Stimulated activated CD4-positive, alpha-beta T cell treated with anti-CD3 and anti-CD28 coated beads, Interleukin-4, amount 100 ng/mL, for 24 hours (primary cell): Measurements from ENCODE around the gene MS4A6A.
"Not testable (repeated sequence)": the region's sequence is repeated elsewhere in the genome, so short reads cannot be mapped to it uniquely, and the experiment has no call there.

Experiments used
- DNase-seq: peaks from one replicate; pipeline ENCODE4 v3.0.0-alpha.2; 2020

The MS4A6A gene, protein sequence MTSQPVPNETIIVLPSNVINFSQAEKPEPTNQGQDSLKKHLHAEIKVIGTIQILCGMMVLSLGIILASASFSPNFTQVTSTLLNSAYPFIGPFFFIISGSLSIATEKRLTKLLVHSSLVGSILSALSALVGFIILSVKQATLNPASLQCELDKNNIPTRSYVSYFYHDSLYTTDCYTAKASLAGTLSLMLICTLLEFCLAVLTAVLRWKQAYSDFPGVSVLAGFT

DNA sequence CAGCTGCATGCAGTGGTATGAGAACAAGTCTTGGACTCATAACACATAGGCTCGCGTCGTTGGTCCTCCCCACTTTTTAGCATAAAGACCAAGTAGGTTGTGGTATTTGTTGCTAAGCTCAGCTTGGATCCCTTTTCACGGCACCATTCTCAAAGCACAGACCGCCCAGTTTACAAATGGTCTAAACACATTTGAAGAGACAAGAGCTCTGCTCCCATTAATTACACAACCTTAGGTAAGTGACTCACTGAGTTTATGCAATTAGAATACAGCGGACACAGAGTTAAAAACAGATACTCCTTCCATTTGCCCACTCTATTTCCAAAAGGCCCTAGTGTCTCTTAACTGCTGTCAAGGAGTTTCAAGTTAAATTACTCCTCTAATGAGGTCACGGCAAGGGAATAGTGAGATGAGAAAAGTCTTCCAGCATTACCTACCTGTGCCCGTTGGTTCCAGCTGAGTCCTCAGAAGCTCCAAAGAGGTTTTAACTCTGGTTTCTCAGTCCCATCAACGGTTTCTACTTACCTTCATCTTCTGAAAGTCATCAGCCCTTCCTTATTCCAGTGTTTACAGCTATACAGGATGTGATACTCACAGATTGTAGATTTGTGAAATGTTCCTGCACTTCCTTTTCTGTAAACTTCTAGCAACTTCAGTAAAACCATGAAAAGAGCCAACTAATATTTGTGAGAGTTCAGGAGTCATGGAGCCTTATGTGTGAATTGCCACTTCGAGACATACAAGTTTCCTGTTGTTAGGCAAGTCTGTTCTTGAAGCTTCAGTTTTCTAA is at the start of gene MS4A6A:
TSS of gene MS4A6A (minus strand) at position 543 of the 790 bp plus-strand sequence. CDS start 1,356 bp downstream, outside the sequence.
- no peak for DNase-seq

DNA sequence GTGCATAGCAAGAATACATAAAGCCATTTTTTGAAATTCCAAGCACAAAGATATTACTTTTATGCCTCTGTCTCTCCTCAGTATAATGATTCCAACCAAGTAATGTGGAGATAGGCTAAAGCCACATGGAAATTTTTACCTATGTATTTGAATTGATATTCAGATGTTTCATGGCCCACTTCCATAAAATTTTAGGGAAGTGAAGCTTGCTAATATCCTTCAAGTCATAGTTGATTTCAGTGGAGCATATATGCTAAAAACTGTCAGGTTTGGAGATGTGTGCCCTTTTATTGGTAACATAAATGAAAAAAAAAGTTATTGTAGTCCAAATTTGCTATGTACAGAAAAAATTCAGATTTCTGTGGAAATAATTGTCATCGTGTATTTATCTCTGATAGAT is 47.8 kb upstream of the MS4A6A start:
- DNase-seq: no peak

DNA sequence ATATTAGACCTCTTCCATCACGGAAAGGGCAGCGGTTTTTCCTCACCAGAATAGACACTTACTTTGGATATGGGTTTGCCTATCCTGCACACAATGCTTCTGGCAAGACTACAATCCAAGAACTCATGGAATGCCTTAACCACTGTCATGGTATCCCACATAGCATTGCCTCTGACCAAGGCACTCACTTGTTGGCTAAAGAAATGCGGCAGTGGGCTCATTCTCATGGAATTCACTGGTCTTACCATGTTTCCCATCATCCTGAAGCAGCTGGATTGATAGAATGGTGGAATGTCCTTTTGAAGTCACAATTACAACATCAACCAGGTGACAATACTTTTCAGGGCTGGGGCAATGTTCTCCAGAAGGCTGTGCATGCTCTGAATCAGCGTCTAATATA is 39.3 kb upstream of the MS4A6A start:
- no peak for DNase-seq

DNA sequence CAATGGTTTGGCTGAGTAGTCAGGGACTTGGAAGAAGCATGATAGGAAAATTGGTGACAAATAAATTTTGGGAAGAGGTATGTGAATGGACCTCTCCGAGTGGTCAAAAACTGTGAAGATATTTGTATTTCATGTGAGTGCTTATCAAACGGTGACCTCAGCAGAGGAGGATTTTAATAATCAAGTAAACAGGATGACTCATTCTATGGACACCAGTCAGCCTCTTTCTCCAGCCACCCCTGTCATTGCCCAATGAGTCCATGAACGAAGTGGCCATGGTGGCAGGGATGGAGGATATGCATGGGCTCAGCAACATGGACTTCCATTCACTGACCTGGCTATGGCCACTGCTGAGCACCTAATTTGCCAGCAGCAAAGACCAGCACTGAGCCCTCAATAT is 38.8 kb upstream of the MS4A6A start:
- DNase-seq: no peak

DNA sequence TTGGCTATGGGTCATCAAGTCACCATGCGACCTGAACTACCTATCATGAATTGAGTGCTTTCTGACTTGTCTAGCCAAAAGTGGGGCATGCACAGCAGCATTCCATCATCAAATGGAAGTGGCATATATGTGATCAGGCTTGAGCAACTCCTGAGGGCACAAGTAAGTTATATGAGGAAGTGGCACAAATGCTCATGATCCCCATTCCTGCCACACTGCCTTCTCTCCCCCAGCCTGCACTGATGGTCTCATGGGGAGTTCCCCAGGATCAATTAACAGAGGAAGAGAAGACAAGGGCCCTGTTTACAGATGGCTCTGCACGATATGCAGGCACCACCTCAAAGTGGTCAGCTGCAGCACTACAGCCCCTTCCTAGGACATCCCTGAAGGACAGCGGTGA is 38.3 kb upstream of the MS4A6A start:
- DNase-seq: no peak

DNA sequence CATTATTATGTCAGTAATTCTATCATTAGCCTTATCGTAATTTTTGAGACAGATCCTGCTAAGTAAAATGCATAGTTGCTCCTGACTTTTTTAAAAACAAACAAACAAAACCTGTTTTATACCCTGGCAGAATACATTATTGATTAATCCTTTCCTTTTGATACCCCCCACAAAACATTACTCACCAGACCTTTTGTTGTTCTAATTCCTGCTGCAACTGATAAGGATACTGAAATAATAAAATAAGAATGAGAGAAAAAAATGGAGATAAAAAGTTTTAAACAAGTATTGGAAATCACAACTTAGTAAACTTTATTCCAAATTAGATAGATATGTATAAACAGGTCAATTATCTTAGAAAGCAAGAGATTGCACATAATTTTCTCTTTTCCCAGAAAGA is 31.5 kb upstream of the MS4A6A start:
- no peak for DNase-seq

DNA sequence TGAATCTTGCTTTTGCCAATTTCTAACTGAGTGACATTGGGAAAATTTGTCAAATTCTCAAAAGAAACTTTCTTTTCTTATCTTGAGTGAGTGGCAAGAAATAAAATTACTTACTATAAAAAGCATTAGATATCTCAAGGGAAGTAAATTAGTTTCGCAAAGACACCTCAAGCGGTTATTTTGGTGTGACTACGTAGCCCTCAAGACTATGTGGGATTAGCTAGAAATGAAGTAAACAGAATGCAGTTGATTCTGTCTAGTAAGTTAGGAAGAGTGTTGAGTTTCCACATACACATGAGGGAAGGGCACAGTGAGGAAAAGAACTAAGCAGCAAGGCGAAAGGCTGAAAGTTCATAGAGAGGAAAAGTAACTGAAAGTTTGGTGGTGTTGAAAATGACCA is 28.3 kb upstream of the MS4A6A start:
- no peak for DNase-seq

DNA sequence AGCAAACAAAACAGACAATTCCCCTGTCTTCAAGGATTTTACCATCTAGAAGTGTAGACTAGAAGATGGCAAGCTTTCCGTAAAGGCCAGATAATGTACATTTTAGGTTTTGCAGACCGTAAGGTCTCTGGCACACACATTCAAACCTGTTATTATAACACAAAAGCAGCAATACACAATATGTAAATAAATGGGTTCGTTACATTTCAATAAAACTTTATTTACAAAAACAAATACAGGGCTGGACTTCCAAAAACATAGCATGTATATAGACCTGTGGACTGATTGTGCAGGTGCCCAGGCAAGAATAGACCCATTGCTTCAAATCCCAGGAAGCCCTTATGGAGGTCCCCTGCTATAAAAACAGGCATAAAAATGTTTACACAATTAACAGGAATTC is 27.1 kb upstream of the MS4A6A start:
- no peak for DNase-seq

DNA sequence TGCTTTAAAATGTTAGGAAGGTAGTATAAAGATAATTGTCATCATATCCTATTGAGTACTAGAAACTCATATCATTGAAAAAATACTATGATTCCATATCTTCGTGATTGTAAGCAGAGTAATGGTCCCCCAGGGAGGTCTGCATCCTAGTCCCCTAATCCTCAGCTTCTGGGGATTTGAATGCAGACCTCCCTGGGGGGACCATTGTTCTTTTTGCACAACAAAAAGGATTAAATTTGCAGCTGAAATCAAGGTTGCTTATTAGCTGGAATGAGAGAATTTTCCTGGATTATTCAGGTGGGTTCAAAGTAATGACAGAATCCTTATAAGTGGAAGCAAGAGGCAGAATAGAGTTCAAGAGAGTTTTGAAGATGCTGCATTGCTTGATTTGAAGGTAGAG is 26.1 kb upstream of the MS4A6A start:
- no peak for DNase-seq

DNA sequence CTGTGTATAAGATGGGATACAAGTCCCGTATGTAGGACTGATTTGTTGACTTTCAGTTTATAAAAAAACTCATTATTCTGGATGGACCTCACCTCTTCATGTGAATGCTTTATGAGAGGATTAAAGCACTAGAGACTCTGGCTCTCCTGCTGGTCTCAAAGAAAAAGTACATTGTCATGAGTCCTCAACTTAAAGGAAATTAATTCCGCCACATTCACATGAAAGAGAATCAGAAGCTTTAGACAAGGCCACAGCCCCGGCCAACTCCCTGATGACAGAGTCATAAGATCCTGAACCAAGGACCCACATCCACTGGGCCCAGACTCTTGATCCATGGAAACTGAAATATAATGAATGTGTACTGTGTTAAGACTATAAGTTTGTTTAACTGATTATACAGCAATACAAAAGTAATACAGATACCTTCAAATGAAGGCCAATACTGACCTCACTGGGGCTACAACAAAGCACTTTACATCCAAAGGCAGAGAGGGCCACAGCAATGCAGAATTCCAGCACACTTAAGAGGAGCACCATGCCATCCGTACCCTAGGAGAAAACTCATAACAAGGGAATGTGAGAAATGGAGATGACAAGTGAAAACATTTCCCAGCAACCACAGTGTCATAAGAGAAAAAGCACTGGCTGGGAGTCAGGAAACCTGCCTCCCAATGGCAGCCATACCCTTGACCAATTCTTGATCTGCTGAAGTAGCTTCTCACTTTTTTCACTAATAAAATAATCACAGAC is 25.4 kb upstream of the MS4A6A start:
- no peak for DNase-seq

DNA sequence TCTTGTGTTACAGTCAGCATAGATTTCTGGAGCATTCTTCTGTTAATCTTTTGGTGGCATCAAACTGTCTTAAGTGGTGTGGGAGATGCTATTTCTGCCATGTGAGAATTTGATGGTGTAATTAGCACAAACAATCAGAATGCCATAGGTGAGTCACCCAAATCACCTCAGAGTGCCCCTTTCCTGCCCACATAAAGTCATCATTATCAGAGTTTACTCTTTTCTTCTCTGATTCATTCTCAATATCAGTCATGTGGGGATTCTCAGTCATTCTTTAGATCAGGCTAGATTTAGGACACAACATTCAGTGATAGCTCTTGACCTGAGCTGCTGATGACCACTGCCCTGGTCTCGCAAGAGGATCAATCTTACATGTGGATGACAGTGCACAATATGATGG is 23.7 kb upstream of the MS4A6A start:
- DNase-seq: no peak

DNA sequence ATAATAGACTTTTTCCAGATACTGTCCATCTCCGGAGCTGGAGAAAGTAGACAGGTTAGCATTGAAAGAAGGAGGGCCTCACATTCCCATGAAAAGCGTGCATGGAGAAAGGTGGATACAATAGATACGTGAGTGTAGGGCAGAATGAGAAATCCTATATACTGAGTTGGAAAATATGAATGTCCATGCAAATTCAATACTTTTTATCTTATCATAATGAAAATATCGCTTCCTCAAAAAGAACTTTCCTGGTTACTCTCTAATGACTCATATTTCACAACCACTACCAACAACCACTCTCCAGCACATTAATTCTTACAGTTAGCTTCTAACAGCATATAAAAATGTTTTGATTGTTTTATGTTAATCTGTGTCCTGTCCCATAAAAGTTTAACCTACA is 22.0 kb upstream of the MS4A6A start:
- no peak for DNase-seq

DNA sequence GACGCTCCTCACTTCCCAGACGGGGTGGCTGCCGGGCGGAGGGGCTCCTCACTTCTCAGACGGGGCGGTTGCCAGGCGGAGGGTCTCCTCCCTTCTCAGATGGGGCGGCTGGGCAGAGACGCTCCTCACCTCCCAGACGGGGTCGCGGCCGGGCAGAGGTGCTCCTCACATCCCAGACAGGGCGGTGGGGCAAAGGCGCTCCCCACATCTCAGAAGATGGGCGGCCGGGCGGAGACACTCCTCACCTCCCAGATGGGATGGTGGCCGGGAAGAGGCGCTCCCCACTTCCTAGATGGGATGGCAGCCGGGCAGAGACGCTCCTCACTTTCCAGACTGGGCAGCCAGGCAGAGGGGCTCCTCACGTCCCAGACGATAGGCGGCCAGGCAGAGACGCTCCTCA is 18.5 kb upstream of the MS4A6A start:
- not testable (repeated sequence) for DNase-seq

DNA sequence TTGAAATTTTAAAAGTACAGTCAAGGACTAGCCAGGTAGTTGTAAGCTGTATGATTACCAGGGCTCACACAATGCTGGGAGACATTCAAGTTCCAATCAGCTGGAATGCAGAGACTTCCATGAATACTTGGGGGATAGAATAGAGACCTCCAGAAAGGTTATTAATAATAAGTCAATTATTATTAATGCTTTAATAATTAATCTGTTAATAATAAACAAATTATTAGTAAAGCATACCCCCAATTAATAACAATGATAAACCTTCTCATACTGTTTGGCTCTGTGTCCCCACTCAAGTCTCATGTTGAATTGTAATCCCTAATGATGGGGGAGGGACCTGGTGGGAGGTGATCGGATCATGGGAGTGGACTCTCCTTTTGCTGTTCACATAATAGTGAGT is 14.6 kb upstream of the MS4A6A start:
- no peak for DNase-seq

DNA sequence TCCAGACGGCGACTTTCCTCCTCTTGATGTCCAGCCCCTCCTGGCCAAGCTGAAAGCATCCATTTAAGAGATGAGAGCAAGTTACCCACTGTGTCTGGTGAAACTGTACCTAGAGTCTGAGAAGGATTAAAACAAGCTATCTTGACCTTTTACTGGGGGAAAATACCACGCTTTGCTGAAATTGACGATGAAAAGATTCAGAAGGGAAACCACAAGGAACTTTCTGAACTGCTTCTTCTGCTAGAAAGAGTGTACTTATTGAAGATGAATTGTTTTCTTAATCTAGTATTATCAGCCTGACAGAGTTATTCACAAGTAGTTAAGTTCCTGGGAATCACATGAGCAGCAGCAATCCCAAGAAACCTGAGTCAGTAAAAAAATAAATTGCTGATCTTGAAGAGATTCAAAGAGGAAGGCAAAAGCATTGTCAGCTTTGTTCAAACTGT is 13.1 kb upstream of the MS4A6A start:
- no peak for DNase-seq

DNA sequence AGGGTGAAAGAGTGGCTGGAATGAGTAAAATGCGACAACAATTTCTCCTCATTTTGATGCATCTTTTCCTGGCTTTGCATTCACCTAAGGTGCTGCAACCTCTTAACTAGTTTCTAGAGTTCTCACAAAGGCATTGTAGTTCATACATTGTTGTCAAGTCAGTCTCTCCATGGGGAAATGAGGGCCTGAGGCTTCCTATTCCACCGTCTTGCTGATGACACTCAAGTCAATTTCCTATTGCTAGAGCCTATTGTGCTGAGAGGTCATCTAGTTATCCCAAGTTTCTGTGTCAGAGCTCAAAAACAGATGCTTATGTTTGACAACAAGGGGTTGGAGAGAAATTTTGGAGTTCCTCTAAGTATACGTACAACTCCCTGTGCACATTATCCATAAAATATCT is 11.6 kb upstream of the MS4A6A start:
- DNase-seq: no peak

DNA sequence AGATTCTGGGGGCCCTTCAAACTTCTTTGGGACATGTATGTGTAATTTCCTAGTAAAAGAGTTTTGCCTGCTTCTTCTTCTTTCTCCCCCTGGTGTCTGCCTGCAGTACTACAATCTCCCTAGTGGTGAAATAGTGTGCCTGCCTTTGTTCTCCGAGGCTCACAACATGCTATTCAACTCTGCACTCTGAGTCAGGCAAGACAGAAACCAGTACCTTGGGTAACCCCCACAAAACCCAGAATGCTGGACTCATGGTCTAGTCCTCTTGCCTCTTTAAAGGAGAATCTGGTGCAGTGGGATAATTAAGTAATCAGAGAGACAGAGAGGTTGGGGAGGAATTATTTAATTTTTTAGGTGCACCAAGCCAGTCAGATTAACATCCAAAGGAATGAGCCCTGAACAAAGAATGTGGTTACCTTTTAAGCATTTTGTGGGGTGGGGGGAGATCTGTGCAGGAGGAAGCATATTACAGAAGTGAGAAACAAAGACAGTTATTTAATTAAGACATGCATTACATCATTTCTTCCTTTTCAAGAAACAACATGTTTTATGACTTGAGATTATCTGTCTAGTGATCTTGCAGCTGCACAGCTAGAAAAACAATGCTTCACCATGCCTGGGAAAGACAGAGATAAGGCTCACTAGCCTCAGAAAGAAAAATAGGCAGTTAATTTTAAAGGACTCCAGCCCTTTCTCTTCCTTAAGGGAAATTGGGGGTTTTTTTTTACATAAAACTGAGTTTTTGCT is 11.0 kb upstream of the MS4A6A start:
- DNase-seq: peak; percentile 74

DNA sequence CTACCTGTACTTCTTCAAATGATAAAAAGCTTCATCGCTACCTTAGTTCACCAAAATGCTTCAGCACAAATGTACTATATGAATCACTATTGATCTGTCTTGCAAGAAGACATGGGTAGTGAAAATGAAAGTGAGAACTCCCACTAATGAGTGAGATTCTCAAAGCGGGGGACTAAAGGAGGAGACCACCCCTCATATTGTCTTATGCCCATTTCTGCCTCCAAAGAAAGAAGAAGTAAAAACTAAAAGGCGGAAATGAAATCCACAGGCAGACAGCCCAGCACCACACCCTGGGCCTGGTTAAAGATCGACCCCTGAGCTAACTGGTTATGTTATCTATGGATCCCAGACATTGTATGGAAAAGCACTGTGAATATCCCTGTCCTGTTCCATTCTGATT is 9.7 kb upstream of the MS4A6A start:
- DNase-seq: not testable (repeated sequence)

DNA sequence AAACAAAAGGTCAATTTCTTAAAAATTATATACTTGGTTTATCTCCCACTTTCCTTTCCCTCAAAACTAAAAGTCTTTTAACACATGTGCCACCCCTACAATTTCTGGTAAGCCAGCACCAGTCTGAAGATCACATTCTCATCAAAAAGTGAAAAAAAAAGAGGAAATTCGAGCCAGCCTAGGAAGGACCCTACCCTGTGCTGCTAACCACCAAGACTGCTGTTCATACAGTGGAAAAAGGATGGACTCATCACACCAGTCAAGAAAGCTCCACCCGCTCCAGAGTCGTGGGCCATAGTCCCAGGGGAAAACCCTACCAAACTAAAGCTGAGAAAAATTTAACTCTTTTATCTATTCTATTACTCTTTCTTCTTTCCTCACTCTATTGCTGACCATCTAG is 5.6 kb upstream of the MS4A6A start:
- DNase-seq: not testable (repeated sequence)

DNA sequence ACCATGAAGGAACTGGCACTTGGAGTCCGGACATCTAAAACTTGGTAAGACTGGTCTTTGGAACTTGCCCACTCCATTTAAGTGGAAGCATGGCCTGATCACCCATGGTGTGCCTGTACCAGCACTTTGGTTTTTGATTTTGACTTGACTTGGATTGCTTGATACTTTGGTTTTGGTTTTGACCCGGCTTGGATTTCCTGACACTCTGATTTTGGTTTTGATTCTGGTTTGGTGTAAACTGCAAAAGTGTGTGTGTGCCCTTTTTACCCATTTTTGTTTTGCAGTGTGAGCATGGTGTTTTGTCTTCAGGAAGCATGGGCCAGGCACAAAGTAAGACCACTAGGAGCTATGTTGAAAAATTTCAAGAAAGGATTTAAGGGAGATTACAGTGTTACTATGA is 3.2 kb upstream of the MS4A6A start:
- DNase-seq: not testable (repeated sequence)

DNA sequence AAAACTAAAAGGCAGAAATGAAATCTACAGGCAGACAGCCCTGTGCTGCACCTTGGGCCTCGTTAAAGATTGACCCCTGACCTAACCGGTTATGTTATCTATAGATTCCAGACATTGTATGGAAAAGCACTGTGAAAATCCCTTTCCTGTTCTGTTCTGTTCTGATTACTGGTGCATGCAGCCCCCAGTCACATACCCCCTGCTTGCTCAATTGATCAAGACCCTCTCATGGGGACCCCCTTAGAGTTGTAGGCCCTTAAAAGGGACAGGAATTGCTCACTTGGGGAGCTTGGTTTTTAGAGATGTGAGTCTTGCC is 2.6 kb upstream of the MS4A6A start:
- DNase-seq: not testable (repeated sequence)

DNA sequence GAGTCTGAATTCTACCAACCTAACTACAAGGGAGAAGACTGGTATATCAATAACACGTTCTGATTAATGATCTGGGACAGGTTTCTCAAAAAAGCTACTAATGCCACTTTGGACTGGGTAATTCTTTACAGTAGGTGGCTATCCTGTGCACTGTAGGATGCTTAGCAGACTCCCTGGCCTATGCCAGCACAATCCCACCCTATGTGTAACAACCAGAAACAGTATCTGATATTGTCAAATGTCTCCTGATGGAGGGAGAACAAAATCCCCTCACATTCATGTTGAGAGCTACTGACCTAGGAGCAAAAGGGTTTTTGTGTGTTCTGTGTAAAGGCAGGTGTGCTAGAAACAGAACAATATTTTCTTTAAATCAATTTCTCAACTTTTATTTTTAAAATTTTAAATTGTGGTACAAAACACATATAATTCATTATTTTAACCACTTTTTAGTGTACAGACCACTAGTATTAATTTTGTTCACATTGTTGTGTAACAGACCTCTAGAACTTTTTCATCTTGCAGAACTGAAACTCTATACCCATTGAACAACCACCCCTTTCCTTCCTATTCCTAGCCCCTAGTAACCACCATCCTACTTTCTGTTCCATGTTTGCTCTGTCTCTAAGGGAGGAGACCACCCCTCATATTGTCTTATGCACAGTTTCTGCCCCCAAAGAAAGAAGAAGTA is 2.1 kb upstream of the MS4A6A start:
- DNase-seq: no peak
